Measurements from ENCODE around the gene RMND5B.
"Not testable (repeated sequence)": the region's sequence is repeated elsewhere in the genome, so short reads cannot be mapped to it uniquely, and the experiment has no call there.

The RMND5B gene

DNA sequence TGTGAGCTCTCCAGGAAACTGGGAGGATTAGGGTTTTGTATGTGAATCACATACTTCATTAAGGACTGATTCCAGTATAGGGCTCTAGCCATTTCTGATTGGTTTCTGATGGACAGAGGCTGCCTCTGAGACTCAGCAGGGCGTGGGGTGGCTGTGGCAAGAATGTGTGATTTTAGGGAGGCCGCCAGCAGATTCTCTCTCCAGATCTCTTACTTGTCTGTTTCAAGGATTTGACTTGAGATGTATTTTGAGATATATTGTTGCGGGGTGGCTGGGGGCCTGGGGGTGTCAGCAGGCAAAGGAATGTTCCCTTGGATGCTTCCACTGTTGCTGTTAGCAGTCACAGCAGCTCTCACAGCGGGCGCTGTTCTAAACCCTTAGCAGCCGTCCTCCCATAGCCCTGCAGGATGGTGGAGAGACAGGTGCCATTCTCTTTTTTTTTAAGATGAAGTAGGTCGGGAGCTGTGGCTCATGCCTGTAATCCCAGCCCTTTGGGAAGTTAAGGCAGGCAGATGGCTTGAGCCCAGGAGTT is 65.5 kb downstream of the RMND5B start:
- no peak overlapping the region for H3K27ac ChIP-seq
- TF ChIP-seq, protein P1, sequence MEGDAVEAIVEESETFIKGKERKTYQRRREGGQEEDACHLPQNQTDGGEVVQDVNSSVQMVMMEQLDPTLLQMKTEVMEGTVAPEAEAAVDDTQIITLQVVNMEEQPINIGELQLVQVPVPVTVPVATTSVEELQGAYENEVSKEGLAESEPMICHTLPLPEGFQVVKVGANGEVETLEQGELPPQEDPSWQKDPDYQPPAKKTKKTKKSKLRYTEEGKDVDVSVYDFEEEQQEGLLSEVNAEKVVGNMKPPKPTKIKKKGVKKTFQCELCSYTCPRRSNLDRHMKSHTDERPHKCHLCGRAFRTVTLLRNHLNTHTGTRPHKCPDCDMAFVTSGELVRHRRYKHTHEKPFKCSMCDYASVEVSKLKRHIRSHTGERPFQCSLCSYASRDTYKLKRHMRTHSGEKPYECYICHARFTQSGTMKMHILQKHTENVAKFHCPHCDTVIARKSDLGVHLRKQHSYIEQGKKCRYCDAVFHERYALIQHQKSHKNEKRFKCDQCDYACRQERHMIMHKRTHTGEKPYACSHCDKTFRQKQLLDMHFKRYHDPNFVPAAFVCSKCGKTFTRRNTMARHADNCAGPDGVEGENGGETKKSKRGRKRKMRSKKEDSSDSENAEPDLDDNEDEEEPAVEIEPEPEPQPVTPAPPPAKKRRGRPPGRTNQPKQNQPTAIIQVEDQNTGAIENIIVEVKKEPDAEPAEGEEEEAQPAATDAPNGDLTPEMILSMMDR (conservative IDR thresholded peaks at IDR 0.05; ENCODE audit: low read depth, low read length), result no peak
- no peaks in the 10 kb centered on the region for H3K36me3 ChIP-seq (ENCODE audit: insufficient read depth)
- no peak overlapping the region for H2AFZ ChIP-seq (ENCODE audit: low read depth)
- H3K27me3 ChIP-seq (ENCODE audit: insufficient read depth, low read depth), result no peaks in the 10 kb centered on the region
- H3K4me3 ChIP-seq (IDR thresholded peaks at IDR 0.05; ENCODE audit: insufficient read depth, low read depth, low read length), result no peak overlapping the region
- H3K4me1 ChIP-seq (ENCODE audit: low read depth, poor library complexity, severe bottlenecking), result no peaks in the 10 kb centered on the region
- H3K9ac ChIP-seq, result no peak overlapping the region
- H3K4me2 ChIP-seq, result no peak overlapping the region
- no peaks in the 10 kb centered on the region for H4K20me1 ChIP-seq (ENCODE audit: insufficient read depth)
- H3K79me2 ChIP-seq (ENCODE audit: insufficient read depth, low read depth), result no peaks in the 10 kb centered on the region

DNA sequence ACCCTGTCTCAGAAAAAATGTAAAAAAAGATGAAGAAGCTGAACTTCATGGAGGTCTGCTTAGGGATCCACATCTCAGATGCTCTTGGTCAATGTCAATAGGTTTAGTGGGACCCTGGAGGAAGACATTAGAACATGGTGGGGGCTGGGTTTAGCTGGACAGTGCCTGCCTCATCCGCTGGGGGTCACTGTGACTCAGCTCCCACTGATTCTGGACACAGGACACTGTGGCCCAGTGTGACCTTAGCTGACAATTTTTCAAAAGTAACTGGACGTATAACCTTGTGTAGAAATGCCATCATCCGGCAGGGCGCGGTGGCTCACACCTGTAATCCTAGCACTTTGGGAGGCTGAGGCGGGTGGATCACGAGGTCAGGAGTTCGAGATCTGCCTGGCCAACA is 66.2 kb downstream of the RMND5B start:
- no peak overlapping the region for H3K4me2 ChIP-seq
- H3K9ac ChIP-seq, result no peak overlapping the region
- no peaks in the 10 kb centered on the region for H3K36me3 ChIP-seq (ENCODE audit: insufficient read depth)
- no peaks in the 10 kb centered on the region for H3K4me1 ChIP-seq (ENCODE audit: low read depth, poor library complexity, severe bottlenecking)
- H2AFZ ChIP-seq (ENCODE audit: low read depth), result no peak overlapping the region
- H4K20me1 ChIP-seq (ENCODE audit: insufficient read depth), result no peaks in the 10 kb centered on the region
- no peaks in the 10 kb centered on the region for H3K79me2 ChIP-seq (ENCODE audit: insufficient read depth, low read depth)
- no peak overlapping the region for H3K27ac ChIP-seq
- H3K4me3 ChIP-seq (IDR thresholded peaks at IDR 0.05; ENCODE audit: insufficient read depth, low read depth, low read length), result no peak overlapping the region
- no peaks in the 10 kb centered on the region for H3K27me3 ChIP-seq (ENCODE audit: insufficient read depth, low read depth)
- TF ChIP-seq, protein P1 (conservative IDR thresholded peaks at IDR 0.05; ENCODE audit: low read depth, low read length), result no peak

DNA sequence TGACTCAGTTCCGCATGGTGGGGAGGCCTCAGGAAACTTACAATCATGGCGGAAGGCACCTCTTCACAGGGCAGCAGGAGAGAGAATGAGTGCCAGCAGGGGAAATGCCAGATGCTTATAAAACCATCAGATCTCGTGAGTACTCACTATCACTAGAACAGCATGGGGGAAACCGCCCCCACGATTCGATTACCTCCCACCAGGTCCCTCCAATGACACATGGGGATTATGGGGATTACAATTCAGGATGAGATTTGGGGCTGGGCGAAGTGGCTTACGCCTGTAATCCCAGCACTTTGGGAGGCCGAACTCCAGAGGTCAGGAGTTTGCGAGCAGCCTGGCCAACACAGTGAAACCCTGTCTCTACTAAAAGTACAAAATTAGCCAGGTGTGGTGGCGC is 67.3 kb downstream of the RMND5B start:
- not testable (repeated sequence) for H4K20me1 ChIP-seq (ENCODE audit: insufficient read depth); H3K4me2 ChIP-seq; H3K79me2 ChIP-seq (ENCODE audit: insufficient read depth, low read depth); H3K4me1 ChIP-seq (ENCODE audit: low read depth, poor library complexity, severe bottlenecking); H3K4me3 ChIP-seq (IDR thresholded peaks at IDR 0.05; ENCODE audit: insufficient read depth, low read depth, low read length); H3K27me3 ChIP-seq (ENCODE audit: insufficient read depth, low read depth); H3K27ac ChIP-seq; H3K36me3 ChIP-seq (ENCODE audit: insufficient read depth); H3K9ac ChIP-seq; H2AFZ ChIP-seq (ENCODE audit: low read depth)

DNA sequence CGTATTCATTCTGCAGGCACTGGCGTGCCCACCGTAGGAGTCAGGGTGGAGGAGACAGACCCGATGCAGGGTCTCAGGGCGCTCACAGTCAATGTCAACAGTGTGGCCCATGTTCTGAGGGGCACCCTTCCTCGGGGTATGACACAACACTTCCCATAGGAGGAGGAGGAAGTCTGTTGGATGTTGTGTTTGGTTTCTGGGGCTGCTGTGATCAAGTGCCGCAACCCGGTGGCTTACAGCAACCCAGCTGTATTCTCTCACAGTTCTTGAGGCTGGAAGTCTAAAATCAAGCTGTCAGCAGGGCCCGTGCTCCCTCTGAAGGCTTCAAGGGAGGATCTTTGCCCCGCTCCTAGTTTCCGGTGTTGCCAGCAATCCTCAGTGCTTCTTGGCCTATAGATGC is 67.9 kb downstream of the RMND5B start:
- H3K27me3 ChIP-seq (ENCODE audit: insufficient read depth, low read depth), result no peaks in the 10 kb centered on the region
- H3K9ac ChIP-seq, result no peak overlapping the region
- H3K4me2 ChIP-seq, result no peak overlapping the region
- no peaks in the 10 kb centered on the region for H3K4me1 ChIP-seq (ENCODE audit: low read depth, poor library complexity, severe bottlenecking)
- H3K27ac ChIP-seq, result no peak overlapping the region
- TF ChIP-seq, protein P1 (conservative IDR thresholded peaks at IDR 0.05; ENCODE audit: low read depth, low read length), result no peak
- no peaks in the 10 kb centered on the region for H3K79me2 ChIP-seq (ENCODE audit: insufficient read depth, low read depth)
- H2AFZ ChIP-seq (ENCODE audit: low read depth), result no peak overlapping the region
- H3K36me3 ChIP-seq (ENCODE audit: insufficient read depth), result no peaks in the 10 kb centered on the region
- no peaks in the 10 kb centered on the region for H4K20me1 ChIP-seq (ENCODE audit: insufficient read depth)
- no peak overlapping the region for H3K4me3 ChIP-seq (IDR thresholded peaks at IDR 0.05; ENCODE audit: insufficient read depth, low read depth, low read length)

DNA sequence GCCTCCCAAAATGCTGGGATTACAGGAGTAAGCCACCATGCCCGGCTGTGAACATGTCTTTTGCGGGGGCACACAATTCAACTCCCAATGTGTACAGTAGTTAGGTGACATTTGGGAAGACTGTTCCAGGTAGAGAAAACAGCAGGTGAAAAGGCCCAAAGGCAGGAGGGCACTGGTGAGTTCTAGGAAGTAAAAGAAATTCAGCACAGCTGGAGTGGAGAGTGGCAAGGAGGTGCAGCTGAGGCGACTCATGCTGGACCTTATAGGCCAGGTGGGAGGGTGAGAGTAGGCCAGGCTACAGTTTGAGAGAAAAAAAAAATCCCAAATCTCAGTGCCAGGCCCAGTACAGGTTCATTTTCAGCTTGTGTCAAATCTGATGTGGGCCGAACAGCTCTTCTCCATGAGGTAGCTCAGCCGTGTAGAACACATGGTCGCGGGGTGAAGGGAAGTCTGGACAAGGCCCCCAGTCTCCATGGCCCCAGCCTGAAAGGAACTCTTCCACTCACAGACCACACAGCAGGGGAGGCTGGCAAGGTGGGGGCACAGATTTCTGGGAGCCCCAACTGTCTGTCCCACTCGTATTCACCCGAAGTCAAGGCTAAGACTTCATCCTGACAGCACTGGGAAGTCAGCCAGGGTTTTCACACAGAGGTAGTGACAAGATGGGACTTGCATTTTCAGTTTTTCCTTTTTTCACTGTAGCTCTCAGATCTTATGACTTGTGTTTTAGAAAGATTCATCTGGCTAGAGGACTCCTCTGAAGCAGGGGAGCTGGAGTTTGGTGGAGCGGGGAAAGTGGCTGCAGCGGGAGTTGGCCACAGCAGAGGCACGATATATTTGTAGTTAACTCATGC is 69.0 kb downstream of the RMND5B start:
- Histone ChIP-seq H3K27ac (no peak overlapping the region), H2AFZ (ENCODE audit: low read depth) (no peak overlapping the region), H3K4me2 (no peak overlapping the region), H4K20me1 (ENCODE audit: insufficient read depth) (no peaks in the 10 kb centered on the region), H3K36me3 (ENCODE audit: insufficient read depth) (no peaks in the 10 kb centered on the region), H3K27me3 (ENCODE audit: insufficient read depth, low read depth) (no peaks in the 10 kb centered on the region), H3K4me1 (ENCODE audit: low read depth, poor library complexity, severe bottlenecking) (no peaks in the 10 kb centered on the region), H3K9ac (no peak overlapping the region), H3K79me2 (ENCODE audit: insufficient read depth, low read depth) (peaks cover 5% of the 10 kb centered on the region; the same call in 1 of the 2 replicates), H3K4me3 (IDR thresholded peaks at IDR 0.05; ENCODE audit: insufficient read depth, low read depth, low read length) (no peak overlapping the region)
- TF ChIP-seq, protein P1 (conservative IDR thresholded peaks at IDR 0.05; ENCODE audit: low read depth, low read length), result no peak

Measured in KMS-11 (cell line).